GM04503 (cell line): ENCODE results near the gene FKBP5.
"Not testable (repeated sequence)": the region's sequence is repeated elsewhere in the genome, so short reads cannot be mapped to it uniquely, and the experiment has no call there.

ENCODE experiments used
- DNase-seq: peaks from one replicate; pipeline ENCODE4 v3.0.0-alpha.2; 2012; ENCODE audit warnings: low read depth

Gene FKBP5

DNA sequence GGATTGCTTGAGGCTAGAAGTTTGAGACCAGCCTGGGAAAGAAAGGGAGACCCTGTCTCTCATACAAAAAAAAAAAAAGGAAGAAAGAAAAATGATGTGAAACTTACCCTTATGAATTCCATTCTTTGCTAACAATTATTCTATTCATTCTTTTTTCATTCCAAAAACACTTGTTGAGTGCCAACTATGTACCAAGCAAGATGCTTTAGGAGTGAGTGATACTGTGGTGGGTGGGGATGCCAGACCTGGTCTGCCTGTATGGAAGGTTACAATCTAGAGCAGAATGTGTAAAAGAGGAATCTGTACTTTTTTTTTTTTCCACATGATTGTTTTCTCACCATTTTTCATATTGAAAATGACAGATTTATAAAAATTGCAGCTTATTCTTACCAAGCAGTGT lies 102.2 kb downstream of the FKBP5 start:
- no peak for DNase-seq

DNA sequence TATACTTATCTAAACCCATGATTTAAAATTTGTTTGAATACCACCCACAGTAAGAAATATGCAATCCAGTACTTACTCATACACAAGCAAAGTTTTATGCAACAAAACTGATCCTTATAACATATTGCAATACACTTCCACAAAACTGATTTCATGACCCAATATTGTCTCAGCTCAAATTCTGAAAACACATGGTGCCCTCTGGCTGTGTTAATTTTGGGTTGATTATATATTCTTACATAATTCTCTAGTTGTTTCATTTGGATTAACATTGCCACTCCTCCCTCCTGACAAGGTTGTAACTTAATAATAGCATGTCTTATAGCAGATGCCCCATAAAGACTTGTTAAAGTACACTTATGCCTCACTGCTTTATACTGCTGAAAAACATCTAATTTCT lies 103.1 kb downstream of the FKBP5 start:
- DNase-seq, result no peak

DNA sequence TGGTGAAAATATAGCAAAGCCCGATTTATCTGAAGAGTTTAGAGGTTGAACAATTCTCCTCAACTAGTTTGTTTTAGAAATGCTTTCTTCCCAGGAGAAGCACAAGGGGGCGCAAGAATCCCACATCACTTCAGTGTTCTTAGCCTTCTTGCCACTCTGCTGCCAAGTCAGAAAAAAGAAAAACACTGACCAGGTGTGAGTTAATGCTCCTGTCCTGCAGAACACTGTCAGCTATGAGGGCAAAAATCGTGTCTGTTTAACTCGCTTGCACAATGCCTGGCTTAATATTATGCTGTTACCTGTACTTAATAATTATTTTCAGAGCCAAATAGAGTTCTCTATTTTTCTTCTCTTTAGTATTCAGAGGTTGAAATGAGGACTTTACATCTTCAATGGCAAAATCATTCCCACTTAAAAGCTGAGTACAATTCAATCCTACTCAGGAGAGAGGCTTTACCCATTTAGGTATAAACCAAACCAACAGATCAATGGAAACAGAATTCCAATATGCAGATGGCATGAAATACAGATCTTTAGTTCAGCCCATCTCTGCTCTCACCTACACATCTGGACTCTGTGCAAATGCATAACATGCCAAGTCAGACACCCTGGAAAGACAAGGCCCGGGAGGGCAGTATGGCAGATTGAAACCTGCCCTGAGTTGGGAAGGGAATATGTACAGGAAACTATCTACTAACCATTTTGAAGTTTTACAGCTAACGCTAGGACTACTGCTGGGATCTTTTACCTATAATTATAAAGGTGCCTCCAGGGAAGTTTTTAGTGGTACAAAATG lies 104.6 kb downstream of the FKBP5 start:
- no peak for DNase-seq

DNA sequence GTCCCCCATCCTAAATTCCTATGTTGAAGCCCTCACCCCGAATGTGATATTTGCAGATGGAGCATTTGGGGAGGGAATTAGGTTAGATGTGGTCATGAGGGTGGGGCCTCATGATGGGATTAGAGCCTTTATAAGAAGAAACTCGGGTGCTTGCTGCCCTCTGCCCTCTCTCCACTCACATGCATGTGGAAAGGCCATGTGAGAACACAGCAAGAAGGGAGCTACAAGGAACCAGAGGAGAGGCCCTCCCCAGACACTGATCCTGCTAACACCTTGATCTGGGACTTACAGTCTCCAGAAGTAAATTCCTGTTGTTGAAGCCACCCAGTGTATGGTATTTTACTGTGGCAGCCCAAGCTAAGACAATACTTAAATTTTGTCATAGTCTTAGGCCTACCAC lies 106.4 kb downstream of the FKBP5 start:
- no peak for DNase-seq

DNA sequence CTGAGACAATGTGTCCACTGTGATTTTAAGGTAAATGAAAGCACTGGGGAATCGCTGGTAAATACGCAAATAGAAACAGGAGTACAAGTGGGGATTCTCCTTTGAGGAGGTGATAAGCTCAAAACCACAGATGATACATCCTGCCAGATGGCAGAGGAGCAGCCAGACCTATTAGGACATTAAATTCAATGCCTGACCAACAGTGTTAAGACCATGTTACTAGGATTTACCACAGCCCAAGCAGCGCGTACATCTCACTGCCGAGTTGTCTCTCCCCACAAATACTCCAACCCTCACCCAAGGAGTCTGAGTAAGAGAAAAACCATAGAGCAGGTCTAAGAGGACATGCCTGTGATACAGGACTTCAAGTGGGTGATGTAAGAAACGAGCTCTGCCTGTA lies 107.1 kb downstream of the FKBP5 start:
- no peak for DNase-seq

DNA sequence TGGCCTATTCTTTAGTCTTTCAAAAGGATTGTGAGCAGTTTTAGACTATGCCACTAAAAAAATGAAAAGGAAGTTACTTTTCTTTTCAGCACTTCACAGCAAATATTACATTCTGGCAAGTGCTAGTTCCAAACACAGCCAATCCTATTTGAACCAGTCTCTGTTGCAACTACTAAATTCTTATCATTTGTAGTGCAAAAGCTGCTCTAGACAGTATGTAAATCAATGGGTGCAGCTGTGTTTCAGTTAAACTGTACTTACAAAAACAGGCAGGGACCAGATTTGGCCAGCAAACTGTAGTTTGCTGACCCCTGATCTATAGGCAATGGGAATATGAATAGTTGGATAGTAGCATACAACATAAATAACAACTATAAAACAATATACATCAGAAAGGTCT lies 107.9 kb downstream of the FKBP5 start:
- no peak for DNase-seq

DNA sequence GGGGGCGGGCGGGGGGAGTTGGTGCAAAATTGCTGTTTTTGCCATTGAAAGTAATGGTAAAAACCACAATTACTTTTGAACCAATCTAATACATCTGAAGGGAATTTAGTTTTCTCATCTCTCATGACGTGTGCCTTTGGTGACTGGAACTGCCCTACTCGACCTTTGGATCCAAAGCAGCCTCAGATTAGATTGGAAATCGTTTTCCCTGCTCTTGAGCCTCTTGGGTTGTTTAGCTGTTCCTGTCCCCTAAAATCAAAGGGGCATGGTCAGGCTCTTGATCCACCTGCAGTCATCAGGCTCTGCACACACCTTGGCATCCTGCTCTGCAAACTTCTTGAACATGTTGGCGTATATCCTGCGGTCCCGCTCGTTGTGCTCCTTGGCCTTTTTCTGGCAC lies 112.0 kb downstream of the FKBP5 start:
- no peak for DNase-seq

DNA sequence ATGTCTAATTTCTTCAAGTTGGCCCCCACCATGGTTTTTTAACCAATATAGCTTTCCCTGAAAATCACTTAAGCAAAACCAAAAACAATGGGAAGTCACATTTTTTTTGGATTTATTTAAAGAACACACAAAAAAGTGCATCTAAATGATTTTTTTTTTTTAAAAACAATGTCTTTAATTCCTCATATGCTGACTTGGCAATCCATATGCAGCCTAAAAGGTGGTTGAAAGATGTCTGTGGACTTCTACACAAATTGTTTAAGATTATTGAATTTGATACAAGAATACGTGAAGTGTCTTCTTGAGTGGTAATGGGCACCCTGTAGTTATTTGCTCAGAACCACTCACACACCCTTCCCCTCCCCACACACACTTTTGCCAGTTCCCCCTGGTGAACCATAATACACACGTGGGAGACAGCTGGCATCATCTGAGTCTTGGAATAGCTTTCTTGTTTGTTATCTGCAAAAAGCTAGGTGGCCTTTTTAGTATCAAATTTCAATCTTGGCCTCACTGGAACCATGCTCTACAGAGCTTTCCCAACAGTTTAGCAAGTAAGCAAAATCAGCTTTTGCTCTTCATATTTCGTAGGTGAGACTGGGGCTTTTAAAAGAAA lies 115.1 kb downstream of the FKBP5 start:
- no peak for DNase-seq

DNA sequence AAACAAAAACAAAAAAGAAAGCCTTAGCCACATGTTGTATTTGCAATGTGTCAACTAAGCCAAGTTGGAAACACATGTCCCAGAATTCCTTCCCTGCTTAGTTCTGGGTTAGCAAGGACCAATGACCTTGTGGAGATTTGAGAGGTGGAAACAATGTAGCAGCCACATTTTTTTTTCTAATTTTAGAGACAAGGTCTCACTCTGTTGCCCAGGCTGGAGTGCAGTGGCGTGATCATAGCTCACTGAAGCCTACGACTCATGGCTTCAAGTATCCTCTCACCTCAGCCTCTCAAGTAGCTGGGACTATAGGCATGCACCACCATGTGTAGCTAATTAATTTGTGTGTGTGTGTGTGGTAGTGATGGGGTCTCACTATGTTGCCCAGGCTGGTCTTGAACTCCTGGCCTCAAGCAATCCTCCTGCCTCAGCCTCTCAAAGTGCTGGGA lies 117.8 kb downstream of the FKBP5 start:
- DNase-seq, result not testable (repeated sequence)

DNA sequence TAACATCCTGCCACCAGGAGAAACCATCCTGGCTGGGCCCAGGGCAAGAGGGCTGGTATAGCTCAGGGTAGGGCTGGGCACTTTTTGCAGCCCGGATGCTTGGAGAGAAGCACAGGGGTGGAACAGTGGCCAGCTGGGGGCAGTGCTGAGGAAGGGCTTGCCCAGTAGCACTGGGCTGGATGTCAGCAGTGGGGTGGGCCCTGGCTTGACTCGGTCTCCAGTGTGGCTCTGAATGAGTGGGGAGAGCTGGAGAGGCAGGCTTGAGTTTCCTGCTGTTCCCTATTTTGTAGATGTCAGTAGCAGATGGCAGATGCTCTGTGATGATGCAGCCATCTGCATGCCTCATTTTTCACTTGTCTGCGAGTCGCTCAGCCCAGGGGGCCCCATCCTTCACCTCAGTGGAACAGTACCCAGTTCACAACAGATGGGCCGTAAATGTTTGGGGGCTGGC lies 119.7 kb downstream of the FKBP5 start:
- no peak for DNase-seq

DNA sequence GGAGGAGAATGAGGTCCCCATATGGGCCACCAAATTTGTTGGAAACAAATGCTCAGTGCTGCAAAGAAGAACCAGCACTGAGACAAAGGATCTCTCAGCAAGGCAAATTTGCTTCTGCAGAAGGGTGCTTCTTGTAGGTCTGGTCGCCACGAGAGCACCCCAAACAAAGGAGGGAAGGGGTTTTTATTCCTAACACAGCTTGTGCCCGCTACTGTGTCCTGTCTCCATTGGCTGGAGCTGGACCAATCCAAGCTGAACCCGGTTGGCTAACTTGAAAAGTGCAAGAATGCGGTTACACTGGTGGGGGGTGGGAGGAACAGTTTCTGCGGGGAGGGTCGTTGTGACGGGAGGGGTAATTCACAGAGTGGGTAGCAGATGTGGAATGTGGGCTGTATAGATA lies 121.9 kb downstream of the FKBP5 start:
- DNase-seq, result no peak

DNA sequence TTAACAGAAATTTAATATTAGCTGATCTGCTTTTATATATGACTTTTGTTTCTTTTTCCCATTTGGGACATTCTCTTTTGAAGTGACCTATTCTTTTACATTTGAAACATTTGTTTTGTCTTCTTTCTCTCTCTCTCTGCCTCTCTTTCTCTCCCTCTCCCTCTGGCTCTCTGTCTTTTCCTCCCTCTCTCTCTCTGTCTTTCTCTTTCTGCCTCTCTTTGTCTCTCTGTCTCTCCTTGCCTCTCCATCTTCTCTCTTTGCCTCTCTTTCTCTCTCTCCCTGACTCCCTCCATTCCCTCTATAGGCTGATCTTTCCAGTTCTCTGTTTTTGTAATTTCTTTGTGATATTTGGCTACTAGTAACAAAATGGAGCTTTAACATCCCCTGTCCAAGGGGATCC lies 124.0 kb downstream of the FKBP5 start:
- no peak for DNase-seq

DNA sequence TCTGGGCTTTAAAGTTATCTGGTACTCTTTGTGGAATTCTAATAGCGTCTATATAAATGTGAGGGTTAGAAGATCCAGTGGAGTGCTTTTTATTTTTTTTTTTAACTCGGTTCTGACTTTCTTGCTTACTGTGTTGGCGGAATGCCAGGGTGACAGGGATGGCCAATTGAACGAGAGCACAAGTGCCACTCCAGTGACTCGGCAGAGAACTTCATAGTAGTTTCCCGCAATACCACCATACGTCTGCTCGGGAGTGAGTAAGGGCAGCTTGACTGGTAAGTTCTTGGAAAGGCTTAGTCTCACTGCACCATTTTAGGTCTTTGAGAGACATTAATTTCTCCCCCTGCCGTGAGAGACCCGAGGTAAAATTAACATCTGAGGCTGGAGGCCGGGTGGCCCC lies 126.7 kb downstream of the FKBP5 start:
- no peak for DNase-seq

DNA sequence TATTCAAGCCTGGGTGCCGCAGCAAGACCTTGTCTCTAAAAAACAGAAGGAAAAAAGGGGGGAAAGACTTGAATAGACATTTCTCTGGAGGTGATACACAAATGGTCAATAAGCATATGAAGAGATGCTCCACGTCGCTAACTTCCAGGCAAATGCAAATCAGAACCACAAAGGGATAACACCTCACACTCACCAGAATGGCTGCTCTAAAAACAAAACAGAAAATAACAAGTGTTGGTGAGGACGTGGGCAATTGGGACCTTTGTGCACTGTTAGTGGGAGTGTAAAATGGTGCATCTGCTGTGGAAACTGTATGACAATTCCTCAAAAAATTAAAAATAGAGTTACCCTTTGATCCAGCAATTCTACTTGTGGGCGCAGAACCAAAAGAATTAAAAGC lies 127.6 kb downstream of the FKBP5 start:
- DNase-seq, result no peak

DNA sequence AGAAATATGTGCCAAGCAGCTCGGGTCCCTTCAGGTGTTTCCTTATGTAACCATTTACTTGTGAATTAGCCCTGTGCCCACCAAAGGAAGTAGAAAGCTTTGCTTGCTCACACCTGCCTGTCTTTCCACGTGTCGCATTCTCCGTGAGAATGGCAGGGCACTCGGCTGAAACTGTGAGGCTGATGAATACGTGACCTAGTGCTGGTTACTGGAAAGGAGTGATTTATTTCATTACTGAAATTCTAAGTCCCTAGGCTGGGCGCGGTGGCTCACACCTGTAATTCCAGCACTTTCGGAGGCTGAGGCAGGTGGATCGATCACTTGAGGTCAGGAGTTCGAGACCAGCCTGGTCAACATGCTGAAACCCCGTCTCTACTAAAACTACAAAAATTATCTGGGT lies 130.1 kb downstream of the FKBP5 start:
- DNase-seq, result no peak

DNA sequence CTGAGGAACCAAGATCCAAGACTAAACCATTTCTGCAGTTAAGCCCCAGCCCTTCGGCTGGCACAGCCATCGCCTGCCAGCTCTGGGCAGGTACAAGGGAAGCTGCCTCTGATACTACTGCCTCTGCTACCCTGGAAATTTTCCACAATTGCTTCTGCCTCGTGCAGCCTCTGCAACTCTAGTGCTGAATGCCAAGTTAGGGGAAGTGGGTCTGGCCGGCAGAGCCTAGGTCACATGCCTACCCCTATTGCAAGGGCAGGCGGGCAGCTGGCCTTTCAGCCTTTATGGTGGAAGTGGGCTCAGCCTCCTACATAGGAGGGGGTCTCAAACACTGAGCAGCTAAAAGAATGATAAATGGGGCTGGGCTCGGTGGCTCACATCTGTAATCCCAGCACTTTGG lies 131.5 kb downstream of the FKBP5 start:
- DNase-seq, result no peak

DNA sequence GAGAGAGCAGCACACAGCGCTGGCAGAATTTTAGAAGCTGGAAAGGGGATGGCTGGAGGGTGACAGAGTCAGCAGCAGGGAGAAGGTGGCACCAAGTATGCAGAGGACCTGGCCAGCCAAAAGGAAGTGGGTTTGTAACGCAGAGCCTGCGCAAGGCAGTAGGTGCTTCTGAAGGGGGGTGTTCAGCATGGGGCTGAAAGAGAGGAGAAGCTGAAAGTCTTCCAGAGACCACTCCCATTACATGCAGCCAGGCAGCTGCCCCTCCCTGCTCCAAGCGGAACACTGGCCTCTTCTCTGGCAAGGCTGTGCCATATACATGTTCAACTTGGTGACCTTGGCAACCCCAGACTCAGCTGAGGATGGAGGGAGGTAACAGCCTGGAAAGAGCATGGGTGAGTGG lies 133.9 kb downstream of the FKBP5 start:
- no peak for DNase-seq

DNA sequence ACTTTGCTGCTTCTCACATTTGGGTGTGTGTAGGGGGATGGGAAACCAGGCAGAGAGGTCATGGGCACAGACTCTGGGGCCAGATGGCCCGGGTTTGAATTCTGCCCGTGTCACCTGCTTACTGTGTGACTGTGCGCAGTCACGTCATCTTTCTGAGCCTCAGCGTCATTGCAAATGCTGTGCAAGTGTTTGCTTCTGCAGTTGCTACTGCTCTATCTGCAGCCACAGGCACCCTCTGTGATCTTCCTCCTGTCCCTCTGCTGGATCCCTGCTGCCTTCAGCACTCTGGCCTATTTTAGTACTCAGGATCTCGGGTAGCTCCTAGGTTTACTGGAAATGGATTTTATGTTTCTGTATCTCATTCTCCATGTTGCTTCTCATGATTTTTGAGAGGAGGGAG lies 135.4 kb downstream of the FKBP5 start:
- DNase-seq, result no peak

DNA sequence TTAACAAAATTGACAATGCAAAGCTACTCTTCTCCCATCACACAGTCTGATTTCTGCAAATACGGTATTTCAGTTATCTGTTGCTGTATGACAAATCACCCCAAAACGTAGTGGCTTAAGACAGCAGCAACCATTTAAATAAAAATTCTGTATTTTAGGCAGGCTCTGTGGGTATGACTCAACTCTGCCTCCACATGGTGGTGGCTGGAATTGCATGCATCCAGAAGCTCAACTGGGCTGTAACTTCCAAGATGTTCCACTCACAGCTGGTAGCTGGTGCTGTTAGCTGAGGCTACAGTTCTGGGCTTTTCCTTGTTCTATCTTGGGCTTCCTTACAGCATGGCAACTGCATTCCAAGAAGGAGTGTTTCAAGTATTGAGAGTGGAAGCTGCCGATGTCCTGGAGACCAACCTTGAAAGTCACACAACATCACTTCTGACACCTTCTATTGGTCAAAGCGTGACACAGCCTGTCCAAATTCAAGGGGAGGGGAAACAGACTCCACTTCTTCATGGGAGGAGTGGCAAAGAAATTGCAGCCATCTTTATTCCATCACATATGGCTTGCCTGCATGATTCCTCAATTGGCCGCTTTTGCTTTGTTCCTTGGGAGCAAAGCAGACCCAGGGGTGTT lies 136.3 kb downstream of the FKBP5 start:
- DNase-seq, result no peak

DNA sequence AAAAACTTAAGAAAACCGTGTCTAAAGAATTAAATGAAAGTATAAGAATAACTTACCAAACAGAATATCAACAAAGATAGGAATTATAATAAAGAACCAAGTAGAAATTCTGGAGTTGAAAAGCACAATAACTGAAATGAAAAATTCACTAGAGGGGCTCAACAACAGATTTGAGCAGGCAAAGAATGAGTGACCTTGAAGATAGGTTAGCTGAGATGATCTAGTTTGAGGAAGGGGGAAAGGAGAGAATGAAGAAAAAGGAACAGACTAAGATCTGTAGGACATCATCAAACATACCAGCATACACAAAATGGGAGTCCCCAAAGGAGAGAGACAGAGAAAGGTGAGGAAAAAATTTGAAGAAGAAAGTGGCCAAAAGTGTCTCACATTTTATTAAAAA lies 138.3 kb downstream of the FKBP5 start:
- DNase-seq, result no peak

DNA sequence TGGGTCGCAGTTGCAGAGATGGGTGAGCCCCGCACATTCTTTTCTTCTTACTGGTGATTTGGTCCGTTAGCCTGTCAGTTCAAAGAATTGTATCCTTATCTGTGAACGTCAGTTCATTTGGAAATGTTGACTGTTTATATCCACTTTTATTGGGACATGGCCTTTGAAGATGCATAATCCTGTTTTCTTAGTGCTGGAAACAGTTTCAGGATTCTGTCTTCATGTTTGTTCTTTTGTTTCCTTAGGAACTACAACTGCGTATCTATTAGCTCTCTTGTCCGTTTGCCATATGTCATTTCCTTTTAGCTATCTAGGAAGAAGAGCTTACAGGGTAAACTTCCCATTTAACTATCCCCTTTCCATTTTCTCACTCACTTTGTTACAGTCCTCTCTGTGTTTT lies 141.0 kb downstream of the FKBP5 start:
- DNase-seq, result no peak

DNA sequence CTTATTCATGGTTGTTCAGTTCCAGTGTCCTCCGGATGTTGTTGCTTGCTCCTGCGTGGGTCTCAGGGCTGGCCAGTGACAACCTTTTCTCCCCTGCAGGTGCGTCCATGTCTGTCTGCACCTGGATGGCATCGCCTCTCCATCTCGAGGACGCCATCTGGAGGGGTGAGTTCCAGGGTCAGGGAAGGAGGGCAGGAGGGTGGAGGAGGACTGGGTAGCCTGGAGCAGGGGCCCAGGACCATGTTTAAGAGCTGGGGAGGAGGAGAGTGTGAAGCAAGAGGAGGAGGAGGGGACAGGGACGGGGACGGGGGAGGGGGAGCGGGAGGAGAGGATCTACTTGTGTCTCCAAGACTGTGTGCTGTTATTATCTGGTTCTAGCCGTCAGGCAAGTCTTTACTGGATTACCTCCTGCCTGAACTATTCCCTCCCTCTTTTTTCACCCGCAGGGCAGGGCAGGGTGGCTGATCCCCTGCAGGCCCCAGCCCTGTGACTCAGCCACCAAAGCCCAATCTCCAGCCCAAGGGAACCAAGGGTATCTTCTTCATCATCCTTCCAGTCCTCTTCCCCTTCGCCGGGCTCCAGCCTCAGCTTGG lies 143.8 kb downstream of the FKBP5 start:
- no peak for DNase-seq
